HEK293T (cell line): ENCODE data around the gene ASPG.

Source experiments
- CTCF ChIA-PET: fragments of 350-600 bp; formaldehyde crosslinking; extraction: SDS; loops from one replicate; lab custom pipeline; 2021; ENCODE audit warnings: antibody characterized with exemption, inconsistent platforms; lab: Yijun Ruan, JAX
- POLR2A ChIA-PET: fragments of 350-600 bp; formaldehyde crosslinking; extraction: SDS; loops from one replicate; lab custom pipeline; 2020; ENCODE audit warnings: antibody characterized with exemption, inconsistent platforms; lab: Yijun Ruan, JAX
- DNase-seq: peaks from one replicate; pipeline ENCODE4 v3.0.0; 2012; ENCODE audit warnings: mixed read lengths; ENCODE audit errors: extremely low spot score
- ARNT ChIP-seq: fragments of 450-650 bp; IDR thresholded peaks from 2 replicates; pipeline ENCODE4 v1.6.1; 2017; ENCODE audit warnings: mild to moderate bottlenecking
- BHLHE40 ChIP-seq: fragments of 450-650 bp; IDR thresholded peaks from 2 replicates; pipeline ENCODE4 v1.6.1; 2016; ENCODE audit warnings: mild to moderate bottlenecking, moderate library complexity, borderline replicate concordance
- CTBP1 ChIP-seq: fragments of 450-650 bp; IDR thresholded peaks from 2 replicates; pipeline ENCODE4 v1.6.1; 2016; ENCODE audit warnings: borderline replicate concordance
- ELF4 ChIP-seq: fragments of 450-650 bp; IDR thresholded peaks from 2 replicates; pipeline ENCODE4 v1.6.1; 2017; ENCODE audit warnings: antibody characterized with exemption
- FOXA1 ChIP-seq: fragments of 450-650 bp; IDR thresholded peaks from 2 replicates; pipeline ENCODE4 v1.6.1; 2016; ENCODE audit warnings: mild to moderate bottlenecking
- FOXK2 ChIP-seq: fragments of 450-650 bp; IDR thresholded peaks from 2 replicates; pipeline ENCODE4 v1.6.1; 2016; ENCODE audit warnings: mild to moderate bottlenecking
- FOXM1 ChIP-seq: fragments of 450-650 bp; IDR thresholded peaks from 2 replicates; pipeline ENCODE4 v1.6.1; 2017; ENCODE audit warnings: mild to moderate bottlenecking, borderline replicate concordance
- HDGF ChIP-seq: fragments of 450-650 bp; IDR thresholded peaks from 2 replicates; pipeline ENCODE4 v1.6.1; 2017; ENCODE audit warnings: antibody characterized with exemption, borderline replicate concordance
- L3MBTL2 ChIP-seq: fragments of 450-650 bp; conservative IDR thresholded peaks from 2 replicates; pipeline ENCODE4 v1.6.1; 2016; ENCODE audit warnings: mild to moderate bottlenecking
- LEF1 ChIP-seq: fragments of 450-650 bp; IDR thresholded peaks from 2 replicates; pipeline ENCODE4 v1.6.1; 2017; ENCODE audit warnings: mild to moderate bottlenecking, borderline replicate concordance
- NFRKB ChIP-seq: fragments of 450-650 bp; IDR thresholded peaks from 2 replicates; pipeline ENCODE4 v1.6.1; 2016; ENCODE audit warnings: mild to moderate bottlenecking, moderate library complexity
- SP1 ChIP-seq: fragments of 450-650 bp; IDR thresholded peaks from 2 replicates; pipeline ENCODE4 v1.6.1; 2017
- SUZ12 ChIP-seq: fragments of 450-650 bp; IDR thresholded peaks from 2 replicates; pipeline ENCODE4 v1.6.1; 2016; ENCODE audit warnings: mild to moderate bottlenecking
- TARDBP ChIP-seq: fragments of 450-650 bp; IDR thresholded peaks from 2 replicates; pipeline ENCODE4 v1.6.1; 2016
- ZNF384 ChIP-seq: fragments of 450-650 bp; IDR thresholded peaks from 2 replicates; pipeline ENCODE4 v1.6.1; 2016
- TF ChIP-seq, protein P1 (sequence below): fragments of 450-650 bp; IDR thresholded peaks from 2 replicates; pipeline ENCODE4 v1.6.1; 2016

ASPG gene

DNA sequence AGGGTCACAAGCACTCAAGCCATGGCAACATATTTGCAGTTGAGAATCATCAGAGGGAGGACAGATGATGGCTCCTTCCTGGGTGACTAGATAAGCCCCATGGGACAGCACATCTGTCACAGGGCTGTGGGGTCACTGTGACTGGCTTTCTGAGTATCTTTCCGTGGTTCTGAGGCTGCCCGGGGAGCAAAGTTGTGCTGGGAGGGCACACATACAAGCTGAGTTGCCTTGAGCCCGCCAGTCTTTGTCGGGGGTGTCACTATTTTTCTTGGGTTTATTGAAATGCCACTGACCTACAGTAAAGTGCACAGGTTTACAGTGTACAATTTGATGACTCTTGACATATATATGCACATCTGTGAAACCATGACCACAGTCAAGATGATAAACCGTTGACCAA, 35.6 kb downstream of the ASPG start:
- no peak for DNase-seq
- POLR2A ChIA-PET: no interaction called here
- CTCF ChIA-PET: interaction anchor here (1.3 kb wide), 1 partner anchor 43 kb away, joined by 3 read pairs; no protein-coding TSS in a partner anchor
- TF ChIP-seq CTBP1 (no peak), FOXK2 (no peak), ZNF384 (no peak), ARNT (no peak), FOXM1 (no peak)

GRCh38 chr14:104123879-104124278, 38.4 kb downstream of the ASPG start:
- no peak for DNase-seq
- CTCF ChIA-PET: no interaction called here
- TF ChIP-seq FOXK2 (no peak), FOXA1 (no peak), HDGF (no peak), L3MBTL2 (no peak), SP1 (no peak), ZNF384 (no peak), BHLHE40 (no peak), FOXM1 (no peak), TARDBP (no peak), ELF4 (no peak), SUZ12 (no peak), CTBP1 (no peak), ARNT (no peak), NFRKB (no peak)
- TF ChIP-seq, protein P1, sequence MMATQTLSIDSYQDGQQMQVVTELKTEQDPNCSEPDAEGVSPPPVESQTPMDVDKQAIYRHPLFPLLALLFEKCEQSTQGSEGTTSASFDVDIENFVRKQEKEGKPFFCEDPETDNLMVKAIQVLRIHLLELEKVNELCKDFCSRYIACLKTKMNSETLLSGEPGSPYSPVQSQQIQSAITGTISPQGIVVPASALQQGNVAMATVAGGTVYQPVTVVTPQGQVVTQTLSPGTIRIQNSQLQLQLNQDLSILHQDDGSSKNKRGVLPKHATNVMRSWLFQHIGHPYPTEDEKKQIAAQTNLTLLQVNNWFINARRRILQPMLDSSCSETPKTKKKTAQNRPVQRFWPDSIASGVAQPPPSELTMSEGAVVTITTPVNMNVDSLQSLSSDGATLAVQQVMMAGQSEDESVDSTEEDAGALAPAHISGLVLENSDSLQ: no peak
- POLR2A ChIA-PET: no interaction called here

DNA sequence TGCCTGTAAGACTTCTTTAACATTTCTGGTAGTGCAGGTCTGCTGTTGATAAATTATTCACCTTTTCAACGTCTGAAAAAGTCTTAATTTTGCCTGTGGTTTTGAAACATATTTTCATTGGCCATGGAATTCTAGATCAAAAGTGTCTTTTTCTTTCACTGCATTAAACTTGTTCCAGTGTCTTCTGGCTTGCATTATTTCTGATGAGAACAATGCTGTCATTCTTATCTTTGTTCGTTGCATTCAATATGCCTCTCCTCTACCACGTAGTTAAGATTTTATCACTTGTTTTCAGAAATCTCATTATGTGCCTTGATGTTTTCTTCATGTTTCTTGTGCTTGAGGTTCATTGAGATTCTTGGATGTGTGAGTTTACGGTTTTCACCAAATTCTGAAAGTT, 39.5 kb downstream of the ASPG start:
- TF ChIP-seq FOXM1: no peak
- no peak for TF ChIP-seq ZNF384
- no peak for TF ChIP-seq NFRKB
- no peak for TF ChIP-seq ELF4
- no peak for TF ChIP-seq TARDBP
- no peak for TF ChIP-seq LEF1
- TF ChIP-seq L3MBTL2: no peak
- TF ChIP-seq, protein P1: no peak
- no peak for TF ChIP-seq BHLHE40
- no peak for TF ChIP-seq HDGF
- DNase-seq: no peak
- ChIA-PET CTCF (no interaction called here), POLR2A (no interaction called here)

DNA sequence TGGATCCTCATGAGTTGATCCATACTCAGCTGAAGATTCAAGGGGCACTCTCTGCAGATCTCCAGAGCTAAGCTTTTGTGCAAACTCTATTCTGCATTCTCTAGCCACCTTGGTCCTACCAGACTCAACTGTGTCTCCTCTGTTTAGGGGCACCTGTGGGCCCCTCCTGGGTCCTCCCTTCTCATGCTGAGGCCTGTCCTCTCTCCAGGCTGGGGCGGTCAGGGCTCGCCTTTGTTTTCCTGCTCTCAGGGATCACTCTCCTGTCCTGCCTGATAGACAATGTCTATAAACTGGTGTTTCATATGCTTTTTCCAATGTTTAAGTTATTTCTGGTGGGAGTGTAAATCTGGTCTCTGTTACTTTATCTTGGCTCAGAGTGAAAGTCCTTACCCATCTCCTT, 41.3 kb downstream of the ASPG start:
- TF ChIP-seq ELF4: no peak
- no peak for TF ChIP-seq FOXM1
- TF ChIP-seq HDGF: no peak
- TF ChIP-seq ARNT: no peak
- no peak for TF ChIP-seq BHLHE40
- POLR2A ChIA-PET: no interaction called here
- no peak for DNase-seq
- CTCF ChIA-PET: no interaction called here

DNA sequence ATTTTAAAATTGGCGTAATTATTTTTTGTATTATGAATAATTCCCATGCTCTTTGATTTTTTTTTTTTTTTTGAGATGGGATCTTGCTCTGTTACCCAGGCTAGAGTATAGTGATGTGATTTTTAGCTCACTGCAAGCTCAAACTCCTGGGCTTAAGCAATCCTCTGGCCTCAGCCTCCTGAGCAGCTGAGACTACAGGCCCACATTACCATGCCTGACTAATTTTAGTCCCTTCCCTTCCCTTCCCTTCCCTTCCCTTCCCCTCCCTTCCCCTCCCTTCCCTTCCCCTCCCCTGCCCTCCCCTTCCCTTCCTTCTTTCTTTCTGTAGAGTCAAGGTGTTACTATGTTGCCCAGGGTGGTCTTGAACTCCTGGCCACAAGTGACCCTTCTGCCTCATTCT, 43.5 kb downstream of the ASPG start:
- DNase-seq: no peak
- CTCF ChIA-PET: interaction anchor here (0.6 kb wide), 1 partner anchor 51 kb away, joined by 4 read pairs; no protein-coding TSS in a partner anchor
- TF ChIP-seq LEF1: no peak
- no peak for TF ChIP-seq FOXM1
- no peak for TF ChIP-seq ELF4
- TF ChIP-seq HDGF: no peak
- TF ChIP-seq ARNT: no peak
- TF ChIP-seq CTBP1: no peak
- no peak for TF ChIP-seq SP1
- TF ChIP-seq, protein P1: no peak
- no peak for TF ChIP-seq BHLHE40
- no peak for TF ChIP-seq SUZ12
- TF ChIP-seq TARDBP: no peak
- TF ChIP-seq FOXA1: no peak
- TF ChIP-seq NFRKB: no peak
- no peak for TF ChIP-seq L3MBTL2
- TF ChIP-seq ZNF384: no peak
- POLR2A ChIA-PET: no interaction called here

- ChIA-PET POLR2A (no interaction called here), CTCF (no interaction called here)
- TF ChIP-seq LEF1 (no peak), CTBP1 (no peak), FOXA1 (no peak), ELF4 (no peak), L3MBTL2 (no peak), SUZ12 (no peak), ARNT (no peak), ZNF384 (no peak), FOXM1 (no peak), SP1 (no peak)
- TF ChIP-seq, protein P1: no peak
- no peak for DNase-seq
These were observed 44.1 kb downstream of the ASPG start for GRCh38 chr14:104129556-104129955.
